Ascending aorta (tissue), 2 donors: Measurements from ENCODE around the gene CERK. TPM values are rescaled to one million over a fixed set of nuclear protein-coding genes. Genes with fewer than 3 reads are reported as not detected.
"Not testable (repeated sequence)": the region's sequence is repeated elsewhere in the genome, so short reads cannot be mapped to it uniquely, and the experiment has no call there.

ENCODE experiments used
- DNase-seq, 2 donors: peaks; one replicate each; pipeline ENCODE4 v3.0.0-alpha.2; 2019; ENCODE audit warnings: low spot score in 2 of 2
- H3K27ac ChIP-seq, 2 donors: fragments of 200-600 bp; sonication (generic); one replicate each; pipeline ENCODE4 v1.5.1; 2016 to 2017; ENCODE audit warnings: mild to moderate bottlenecking in 1 of 2
- H3K27me3 ChIP-seq: fragments of 200-600 bp; sonication (generic); one replicate; pipeline ENCODE4 v1.5.1; 2017
- H3K36me3 ChIP-seq, 2 donors: fragments of 200-600 bp; sonication (generic); one replicate each; pipeline ENCODE4 v1.5.1; 2016
- H3K4me1 ChIP-seq, 2 donors: fragments of 200-600 bp; sonication (generic); one replicate each; pipeline ENCODE4 v1.5.1; 2016 to 2017; ENCODE audit warnings: mild to moderate bottlenecking in 1 of 2
- H3K4me3 ChIP-seq, 2 donors: fragments of 200-600 bp; sonication (generic); one replicate each; pipeline ENCODE4 v1.5.1; 2016 to 2017; ENCODE audit warnings: mild to moderate bottlenecking in 1 of 2
- H3K9me3 ChIP-seq, 2 donors: fragments of 200-600 bp; sonication (generic); one replicate each; pipeline ENCODE4 v1.5.1; 2016
- intact Hi-C: fragments of 100-400 bp; cut with DNase I; formaldehyde crosslinking; loops from one replicate; pipeline ENCODE4 v1.15.1; 2023
- total RNA-seq: library from RNA; depleted of rRNA; stranded (reverse); fragments of >200 nt; gene quantifications from one replicate; pipeline ENCODE4 v1.1.0, GENCODE V29; 2016
- TF ChIP-seq, protein P1 (sequence below), 3 experiments: fragments of 200-600 bp in 2 of 3; fragments of 450-650 bp in 1 of 3; sonication (generic) in 2 of 3; IDR thresholded peaks; one replicate each; pipeline ENCODE4 v1.5.1; 2016 to 2019; ENCODE audit warnings: antibody characterized with exemption in 3 of 3, mild to moderate bottlenecking in 1 of 3, moderate library complexity in 1 of 3

Gene CERK
- total RNA-seq, 1 donor from 2014 or later, result 27.5 TPM

DNA sequence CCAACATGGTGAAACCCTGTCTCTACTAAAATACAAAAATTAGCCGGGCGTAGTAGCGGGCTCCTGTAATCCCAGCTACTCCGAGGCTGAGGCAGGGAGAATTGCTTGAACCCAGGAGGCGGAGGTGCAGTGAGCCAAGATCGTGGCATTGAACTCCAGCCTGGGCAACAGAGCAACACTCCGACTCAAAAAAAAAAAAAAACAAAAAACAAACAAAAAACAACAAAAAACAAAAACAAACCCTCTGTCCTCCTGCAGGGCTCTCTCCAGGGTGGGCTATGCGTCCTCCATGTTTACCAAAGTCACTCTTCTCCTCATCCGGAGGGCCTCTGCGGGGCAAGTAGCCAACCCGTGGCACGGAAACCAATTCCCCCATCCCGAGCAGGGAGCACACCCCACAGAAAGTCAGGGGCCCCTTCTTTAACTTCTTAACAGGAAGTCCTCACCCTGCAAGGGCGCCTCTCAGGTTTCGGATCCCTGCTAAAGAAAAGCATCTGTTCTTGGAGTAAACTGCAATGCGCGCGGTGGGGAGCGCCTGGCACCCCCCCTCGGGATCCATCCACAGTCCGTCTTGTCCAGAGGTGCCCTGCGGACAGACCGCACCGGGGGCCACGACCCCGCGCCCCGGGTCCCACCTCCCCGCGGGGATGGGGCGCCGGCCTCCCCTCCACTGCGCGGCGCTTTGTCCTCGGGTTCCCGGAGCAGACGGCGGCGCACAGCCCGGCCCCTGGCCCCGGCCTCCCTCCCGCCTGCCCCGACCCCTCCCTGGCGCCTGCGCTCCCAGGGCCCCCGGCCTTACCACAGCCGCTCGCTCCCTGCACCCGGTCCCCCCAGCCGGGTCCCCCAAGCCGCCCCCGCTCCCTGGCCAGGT, 712 bp downstream of the CERK start:
- H3K9me3 ChIP-seq, result no peaks in the 10 kb centered on the region
- DNase-seq, result no peak
- peaks cover 5 to 36% of the 10 kb centered on the region in 2 donors for H3K4me1 ChIP-seq
- no peaks in the 10 kb centered on the region for H3K36me3 ChIP-seq
- intact Hi-C loops, result loop anchor here (5.0 kb wide), 1 partner anchor 65 kb away; no protein-coding TSS in a partner anchor
- TF ChIP-seq, protein P1, sequence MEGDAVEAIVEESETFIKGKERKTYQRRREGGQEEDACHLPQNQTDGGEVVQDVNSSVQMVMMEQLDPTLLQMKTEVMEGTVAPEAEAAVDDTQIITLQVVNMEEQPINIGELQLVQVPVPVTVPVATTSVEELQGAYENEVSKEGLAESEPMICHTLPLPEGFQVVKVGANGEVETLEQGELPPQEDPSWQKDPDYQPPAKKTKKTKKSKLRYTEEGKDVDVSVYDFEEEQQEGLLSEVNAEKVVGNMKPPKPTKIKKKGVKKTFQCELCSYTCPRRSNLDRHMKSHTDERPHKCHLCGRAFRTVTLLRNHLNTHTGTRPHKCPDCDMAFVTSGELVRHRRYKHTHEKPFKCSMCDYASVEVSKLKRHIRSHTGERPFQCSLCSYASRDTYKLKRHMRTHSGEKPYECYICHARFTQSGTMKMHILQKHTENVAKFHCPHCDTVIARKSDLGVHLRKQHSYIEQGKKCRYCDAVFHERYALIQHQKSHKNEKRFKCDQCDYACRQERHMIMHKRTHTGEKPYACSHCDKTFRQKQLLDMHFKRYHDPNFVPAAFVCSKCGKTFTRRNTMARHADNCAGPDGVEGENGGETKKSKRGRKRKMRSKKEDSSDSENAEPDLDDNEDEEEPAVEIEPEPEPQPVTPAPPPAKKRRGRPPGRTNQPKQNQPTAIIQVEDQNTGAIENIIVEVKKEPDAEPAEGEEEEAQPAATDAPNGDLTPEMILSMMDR (IDR thresholded peaks at IDR 0.05), result no peak
- peak overlapping the region; percentile 88 to 99 for H3K4me3 ChIP-seq
- no peaks in the 10 kb centered on the region for H3K27me3 ChIP-seq
- H3K27ac ChIP-seq, result peak overlapping the region; percentile 92 to 93

- peak overlapping the region; percentile 88 to 99 for H3K4me3 ChIP-seq
- no peaks in the 10 kb centered on the region for H3K9me3 ChIP-seq
- H3K27ac ChIP-seq, result peak overlapping the region; percentile 51 to 93
- DNase-seq, result no peak
- intact Hi-C loops, result loop anchor here (5.0 kb wide), 1 partner anchor 66 kb away; no protein-coding TSS in a partner anchor
- TF ChIP-seq, protein P1 (IDR thresholded peaks at IDR 0.05), result no peak
- peaks cover 5 to 36% of the 10 kb centered on the region in 2 donors for H3K4me1 ChIP-seq
- H3K27me3 ChIP-seq, result no peaks in the 10 kb centered on the region
- no peaks in the 10 kb centered on the region for H3K36me3 ChIP-seq
Measured at GRCh38 chr22:46736705-46737104, 1.3 kb downstream of the CERK start.

DNA sequence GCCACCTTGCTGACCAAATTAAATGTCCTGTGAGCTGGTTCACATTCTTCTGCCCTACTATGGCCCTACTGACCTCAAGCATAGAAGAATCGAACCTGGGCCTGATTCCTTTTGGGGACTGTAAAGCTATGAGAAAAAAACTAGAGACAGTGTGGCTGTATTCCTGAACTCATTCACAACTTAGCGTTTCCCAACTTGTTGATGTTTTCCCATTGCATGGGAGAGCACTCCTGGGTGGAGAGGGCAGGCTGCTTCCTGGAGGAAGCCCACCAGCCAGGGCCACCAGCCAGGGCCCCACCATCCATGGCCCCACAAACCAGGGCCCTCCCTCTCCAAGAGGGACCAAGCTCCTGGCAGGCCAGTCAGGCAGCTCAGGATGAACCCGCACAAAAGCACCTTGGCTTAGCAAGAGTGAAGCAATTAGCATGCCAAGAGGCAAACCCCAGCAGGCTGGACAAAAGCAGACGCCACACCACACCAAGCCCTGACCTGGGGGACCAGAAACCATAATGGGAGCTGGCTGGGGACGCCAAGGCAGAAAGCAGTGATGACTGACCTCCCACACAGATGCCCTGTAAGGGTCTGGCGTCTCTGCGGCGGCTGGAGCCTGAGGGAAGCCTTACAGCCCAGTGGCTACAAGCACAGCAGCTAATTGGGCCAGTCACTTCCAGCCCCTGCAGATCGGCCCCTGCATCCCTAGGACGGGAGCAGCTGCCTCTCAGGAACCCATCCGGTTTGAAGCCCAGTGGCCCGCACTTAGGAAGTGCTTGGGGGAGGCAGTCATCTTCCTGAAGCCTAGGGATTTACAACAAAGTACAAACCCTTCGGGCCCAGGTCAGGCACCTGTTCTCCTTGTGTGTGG, 2.1 kb downstream of the CERK start:
- peak overlapping the region in 1 of 2 donors; percentile 88 for H3K4me3 ChIP-seq
- intact Hi-C loops, result loop anchor here (5.0 kb wide), 1 partner anchor 66 kb away; no protein-coding TSS in a partner anchor
- no peaks in the 10 kb centered on the region for H3K9me3 ChIP-seq
- peaks cover 5 to 36% of the 10 kb centered on the region in 2 donors for H3K4me1 ChIP-seq
- H3K27me3 ChIP-seq, result no peaks in the 10 kb centered on the region
- H3K36me3 ChIP-seq, result peaks cover 0 to 2% of the 10 kb centered on the region in 2 donors
- DNase-seq, result no peak
- peak overlapping the region; percentile 48 to 51 for H3K27ac ChIP-seq
- TF ChIP-seq, protein P1 (IDR thresholded peaks at IDR 0.05), result no peak

GRCh38 chr22:46734830-46735453, 3.1 kb downstream of the CERK start:
- Histone ChIP-seq H3K27ac (peak overlapping the region; percentile 48 to 51), H3K27me3 (no peaks in the 10 kb centered on the region), H3K4me1 (peaks cover 5 to 36% of the 10 kb centered on the region in 2 donors), H3K9me3 (no peaks in the 10 kb centered on the region), H3K36me3 (peaks cover 0 to 4% of the 10 kb centered on the region in 2 donors), H3K4me3 (no peak overlapping the region)
- intact Hi-C loops, result loop anchor here (5.0 kb wide), 1 partner anchor 67 kb away; no protein-coding TSS in a partner anchor
- DNase-seq, result no peak
- TF ChIP-seq, protein P1 (IDR thresholded peaks at IDR 0.05), result no peak

GRCh38 chr22:46734213-46734722, 3.8 kb downstream of the CERK start:
- peaks cover under 1 to 32% of the 10 kb centered on the region in 2 donors for H3K4me1 ChIP-seq
- H3K4me3 ChIP-seq, intact Hi-C loops, H3K36me3 ChIP-seq, H3K27me3 ChIP-seq, H3K27ac ChIP-seq, DNase-seq, H3K9me3 ChIP-seq: not testable (repeated sequence)
